ENCODE data around the gene FKBP1A.

Gene FKBP1A

DNA sequence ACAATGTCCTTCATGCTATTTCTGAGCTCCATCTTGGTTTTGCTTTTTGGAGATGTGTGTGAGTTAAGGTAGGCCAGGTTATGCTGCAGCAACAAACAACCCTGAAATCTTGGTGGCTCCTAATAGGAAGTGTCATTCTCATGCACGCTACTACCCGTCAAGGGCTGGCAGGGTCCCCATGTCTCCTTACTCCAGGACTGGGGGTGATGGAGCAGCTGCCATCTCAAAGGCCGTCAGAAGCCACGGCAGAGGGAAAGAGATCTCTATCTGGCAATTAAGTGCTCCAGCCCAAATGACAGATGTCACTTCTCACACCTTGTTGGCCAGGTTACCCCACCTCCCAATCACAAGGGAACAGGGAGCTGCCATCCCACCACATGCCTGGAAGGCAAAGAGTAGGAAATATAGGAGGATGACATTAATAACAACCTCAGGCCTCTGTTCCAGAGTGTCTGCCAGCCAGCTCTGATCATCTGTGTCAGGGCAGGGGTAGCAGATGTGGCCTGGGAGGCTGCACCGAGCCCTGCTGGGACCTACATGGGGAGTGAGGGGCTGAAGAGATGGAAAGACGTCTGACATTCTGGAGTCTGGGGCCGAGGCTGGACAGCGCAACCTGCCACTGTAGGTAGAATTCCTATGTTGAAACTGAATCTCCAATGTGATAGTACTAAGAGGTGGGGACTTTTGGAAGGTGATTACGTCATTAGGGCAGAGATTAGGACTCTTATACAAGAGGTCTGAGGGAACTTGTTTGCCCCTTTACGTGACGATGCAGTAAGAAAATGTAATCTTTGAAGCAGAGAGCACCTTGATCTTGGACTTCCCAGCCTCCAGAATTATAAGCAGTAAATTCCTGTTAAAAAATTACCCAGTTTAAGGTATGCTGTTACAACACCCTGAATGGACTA, 59.1 kb downstream of the FKBP1A start:
- no peak for DNase-seq (ENCODE audit: low read depth in 2 of 2, low spot score in 1 of 2)

DNA sequence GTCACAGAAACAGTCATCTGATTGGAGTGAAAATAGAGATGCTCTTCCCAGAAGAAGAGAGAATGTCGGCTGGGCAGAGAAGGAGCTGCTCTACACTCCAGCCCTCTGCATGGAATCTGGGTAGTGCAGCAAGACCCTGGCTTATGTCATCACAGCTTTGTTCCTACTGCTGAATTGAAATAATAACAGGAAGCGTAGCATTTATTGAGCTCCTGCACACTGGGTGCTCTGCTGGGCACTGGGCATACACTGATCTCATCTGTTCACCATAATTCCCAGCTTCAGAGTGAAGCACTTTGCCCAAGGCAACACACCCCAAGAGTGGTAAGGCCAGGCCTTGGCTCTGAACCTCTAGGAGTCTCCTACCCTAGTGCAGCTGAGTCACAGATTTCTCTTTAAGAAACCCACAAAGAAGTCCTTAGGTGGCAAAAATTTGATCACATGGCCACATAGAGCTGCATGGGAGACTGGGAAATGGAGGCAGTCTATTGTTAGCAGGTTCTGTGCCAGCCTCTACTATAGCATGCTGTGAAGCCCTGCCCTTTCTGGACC, 60.0 kb downstream of the FKBP1A start:
- DNase-seq (ENCODE audit: low read depth in 2 of 2, low spot score in 1 of 2) = no peak

DNA sequence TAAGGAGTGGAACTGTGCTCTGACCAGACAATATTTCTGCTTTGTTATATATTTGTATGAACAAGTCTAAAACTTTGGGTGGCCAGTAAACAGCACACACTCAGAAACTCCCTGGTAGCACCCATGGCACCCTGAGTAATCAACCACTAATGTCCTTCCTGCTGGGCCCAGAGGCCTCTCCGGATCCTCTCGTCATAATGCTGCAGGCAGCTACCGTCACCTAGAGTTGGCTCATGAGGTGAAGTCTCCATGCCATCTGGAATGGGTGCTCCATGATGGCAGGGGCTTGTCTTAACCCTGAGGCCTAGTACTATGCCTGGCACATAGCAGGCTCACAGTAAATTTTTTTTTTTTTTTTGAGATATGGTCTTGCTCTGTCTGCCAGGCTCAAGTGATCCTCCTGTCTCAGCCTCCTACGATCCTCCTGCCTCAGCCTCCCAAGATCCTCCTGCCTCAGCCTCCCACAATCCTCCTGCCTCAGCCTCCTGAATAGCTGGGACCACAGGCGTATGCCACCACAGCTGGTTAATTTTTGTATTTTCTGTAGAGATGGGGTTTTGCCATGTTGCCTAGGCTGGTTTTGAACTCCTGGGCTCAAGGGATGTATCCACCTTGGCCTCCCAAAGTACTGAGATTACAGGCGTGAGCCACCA, 60.9 kb downstream of the FKBP1A start:
- DNase-seq (ENCODE audit: low read depth in 2 of 2, low spot score in 1 of 2) = no peak

DNA sequence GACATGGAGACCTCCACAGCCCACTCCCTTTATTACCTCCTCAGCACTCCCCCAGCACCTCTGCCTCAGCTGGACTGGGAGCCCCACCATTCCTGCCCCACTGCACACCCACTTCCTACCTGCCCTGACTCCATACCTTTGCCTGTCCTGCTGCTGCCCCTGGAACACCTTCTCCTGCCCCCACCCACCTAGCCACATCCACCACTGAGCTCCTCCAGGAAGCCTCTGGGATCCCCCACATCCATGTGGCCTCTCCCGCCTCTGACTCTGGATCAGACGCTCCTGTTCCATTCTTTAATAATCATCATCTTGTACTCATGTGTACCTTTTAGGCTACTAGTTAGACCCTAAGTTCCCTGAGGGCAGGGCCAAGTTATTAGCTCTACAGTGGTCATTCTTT, 61.8 kb downstream of the FKBP1A start:
- no peak for DNase-seq (ENCODE audit: low read depth in 2 of 2, low spot score in 1 of 2)

DNA sequence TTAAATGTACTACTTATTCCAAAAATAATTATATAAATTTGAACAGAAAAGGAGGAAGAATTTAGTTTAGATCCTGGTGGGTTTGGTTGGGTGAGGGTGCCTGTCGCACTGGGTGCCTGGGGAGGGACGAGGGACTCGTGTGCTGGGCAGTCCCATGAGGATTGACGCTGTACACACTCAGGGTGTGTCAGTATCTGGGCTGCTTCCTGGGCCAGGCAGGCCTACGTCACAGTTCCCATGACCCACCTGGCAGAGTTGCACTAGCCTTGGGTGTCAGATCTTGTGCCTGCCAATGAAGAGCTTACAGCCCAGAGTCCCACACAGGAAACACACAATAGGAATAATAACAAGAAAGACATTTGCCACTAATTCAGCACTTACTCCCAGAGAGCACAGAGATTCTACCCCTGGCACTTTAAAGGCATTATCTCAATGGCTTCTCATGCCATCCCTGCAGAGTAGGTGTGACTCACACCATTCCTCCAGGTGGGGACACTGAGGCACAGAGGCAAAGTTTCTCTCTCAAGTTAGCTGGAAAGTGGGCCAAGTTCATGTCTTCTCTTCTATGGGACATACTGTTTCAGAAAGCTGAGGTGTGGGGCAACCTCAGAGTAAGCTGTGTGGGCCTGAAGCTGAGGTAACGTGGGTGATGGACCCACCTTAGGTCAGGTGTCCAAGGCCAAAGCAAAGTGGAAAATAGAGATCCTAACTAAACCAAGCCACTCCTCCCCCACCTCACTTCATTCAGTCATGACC, 62.6 kb downstream of the FKBP1A start:
- no peak for DNase-seq (ENCODE audit: low read depth in 2 of 2, low spot score in 1 of 2)

DNA sequence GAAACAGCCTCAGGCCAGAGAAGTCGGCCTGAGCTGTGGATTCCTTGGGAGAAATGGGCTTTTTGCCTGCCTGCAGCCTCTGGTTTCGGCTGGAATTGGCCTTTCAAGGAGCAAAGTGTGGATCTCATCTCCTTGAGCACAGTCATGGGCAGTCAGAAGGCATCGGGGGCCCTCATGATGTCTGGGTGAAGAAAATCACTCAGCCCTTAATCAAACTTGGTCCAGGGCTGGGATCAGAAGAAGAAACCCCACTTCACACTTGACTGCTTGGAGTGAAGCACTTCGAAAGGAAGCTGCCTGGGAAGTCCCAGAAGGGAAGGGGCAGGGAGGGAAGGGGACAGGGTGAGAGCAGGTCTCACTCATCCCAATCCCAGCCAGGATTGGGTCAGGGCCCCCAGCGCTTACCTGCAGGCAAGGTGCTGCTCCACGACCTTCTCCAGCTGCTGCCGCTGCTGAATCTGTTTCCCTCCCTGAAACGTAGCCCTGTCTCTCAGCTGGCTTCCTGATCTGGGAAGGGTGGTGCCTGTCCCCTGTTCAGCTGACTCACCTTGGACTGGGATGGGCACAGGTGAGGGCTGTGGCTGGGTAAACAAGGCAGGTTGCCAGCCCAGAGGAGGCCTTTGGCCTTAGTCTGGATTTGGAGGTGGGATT, 64.0 kb downstream of the FKBP1A start, which contains the start of gene SDCBP2:
SDCBP2 (minus strand) TSS at position 460 of the 651 bp plus-strand sequence. CDS start 8,723 bp downstream, outside the sequence.
- DNase-seq (ENCODE audit: low read depth in 2 of 2, low spot score in 1 of 2) = no peak

DNA sequence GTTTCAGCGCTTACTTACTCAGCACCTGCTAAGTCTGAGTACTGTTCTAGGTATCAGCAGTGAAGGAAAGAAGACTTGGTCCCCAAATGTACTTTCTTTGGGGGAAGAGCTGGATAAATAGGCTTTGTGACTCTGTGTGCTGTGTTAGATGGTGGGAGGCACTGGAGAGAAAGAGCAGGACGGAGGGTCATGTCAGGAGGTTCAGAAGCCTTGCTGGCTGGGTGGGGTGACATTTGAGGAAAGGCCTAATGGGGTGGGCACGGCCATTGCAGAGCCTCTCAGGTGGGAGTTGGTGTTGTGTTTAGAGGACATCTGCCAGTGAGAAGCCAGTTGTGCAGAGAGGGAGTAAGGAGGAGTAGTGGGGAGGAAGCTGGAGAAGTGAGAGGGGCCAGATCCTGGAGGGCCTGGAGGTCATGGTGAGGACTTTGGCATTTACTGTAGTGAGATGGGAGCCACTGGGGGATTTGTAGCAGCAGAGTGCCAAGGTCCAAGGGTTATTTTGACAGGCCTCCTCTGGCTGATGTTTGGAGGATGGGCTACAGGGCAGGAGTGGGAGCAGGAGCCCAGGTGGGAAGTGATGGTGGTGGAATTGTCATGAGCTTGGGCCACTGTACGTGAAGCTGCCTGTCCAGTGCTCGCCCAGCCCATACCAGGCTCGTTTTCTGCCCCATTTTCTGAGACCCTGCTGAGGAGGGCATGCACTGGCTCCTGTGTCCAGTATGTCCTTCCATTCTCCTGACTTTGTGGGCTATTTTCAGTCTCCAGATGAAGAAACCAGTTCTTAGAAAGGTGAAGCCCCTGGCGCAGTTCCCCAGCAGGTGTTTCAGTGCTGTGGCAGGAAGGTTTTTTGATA, 64.8 kb downstream of the FKBP1A start:
- DNase-seq (ENCODE audit: low read depth in 2 of 2, low spot score in 1 of 2) = no peak

DNA sequence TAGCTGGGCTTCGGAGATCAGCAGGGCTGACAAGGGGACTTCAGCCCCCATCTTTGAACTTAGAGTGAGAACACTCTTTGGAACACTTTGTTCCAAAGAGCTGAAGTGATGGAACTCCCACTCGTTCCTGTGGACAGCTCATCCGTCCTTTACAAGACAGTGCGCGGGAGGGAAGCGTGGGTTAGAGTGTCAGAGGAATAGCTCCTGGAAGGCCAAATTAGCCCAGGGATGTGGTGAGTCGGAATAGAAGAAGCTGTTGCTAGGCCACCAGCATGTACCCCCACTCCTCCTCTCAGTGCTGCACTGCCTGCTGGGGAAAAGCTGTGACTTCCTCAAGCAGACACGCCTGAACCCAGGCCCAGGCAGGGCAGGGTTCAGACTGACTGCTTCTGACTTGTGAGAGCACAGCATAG, 65.6 kb downstream of the FKBP1A start:
- no peak for DNase-seq (ENCODE audit: low read depth in 2 of 2, low spot score in 1 of 2)

DNA sequence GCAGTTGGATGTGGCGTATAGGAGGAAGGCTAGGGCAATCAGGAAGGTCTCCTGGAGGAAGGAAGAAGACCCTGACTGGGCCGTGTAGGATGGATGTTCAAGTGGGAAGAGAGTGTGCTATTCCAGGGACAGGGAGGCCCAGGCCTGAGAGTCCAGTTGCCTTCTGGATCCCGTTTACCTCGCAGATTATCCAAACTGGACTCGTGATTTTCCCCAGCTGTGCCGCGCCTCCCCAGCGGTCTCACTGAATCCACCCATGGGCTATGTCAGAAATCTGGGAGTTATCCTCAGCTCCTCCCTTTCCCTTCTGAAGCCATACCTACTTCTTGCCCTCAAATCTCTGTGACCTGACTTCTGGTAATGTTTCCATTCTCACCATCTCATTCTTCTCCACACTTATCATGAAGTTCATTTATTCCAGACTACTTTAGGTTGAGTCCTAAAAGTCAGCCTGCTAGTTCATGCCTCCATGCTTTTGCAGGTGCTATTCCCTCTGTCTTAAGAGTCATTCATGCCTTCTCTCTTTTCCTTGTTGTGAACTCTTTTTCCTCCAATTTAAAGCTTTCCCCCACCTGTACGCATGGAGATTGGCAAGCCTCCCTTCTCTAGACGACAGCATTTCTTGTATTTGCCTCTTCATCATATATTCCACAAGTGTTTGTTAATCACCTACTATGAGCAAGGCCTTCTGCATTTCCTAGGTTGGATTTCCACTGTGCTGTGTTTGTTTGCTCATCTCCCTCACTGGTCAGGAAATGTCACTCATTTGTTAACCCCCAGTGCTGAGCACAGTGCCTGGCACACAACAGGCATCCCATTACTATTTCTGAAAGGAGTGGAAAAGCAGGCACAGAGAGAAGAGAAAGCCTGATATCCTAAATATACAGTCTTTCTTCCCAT, 66.6 kb downstream of the FKBP1A start:
- DNase-seq (ENCODE audit: low read depth in 2 of 2, low spot score in 1 of 2) = no peak

DNA sequence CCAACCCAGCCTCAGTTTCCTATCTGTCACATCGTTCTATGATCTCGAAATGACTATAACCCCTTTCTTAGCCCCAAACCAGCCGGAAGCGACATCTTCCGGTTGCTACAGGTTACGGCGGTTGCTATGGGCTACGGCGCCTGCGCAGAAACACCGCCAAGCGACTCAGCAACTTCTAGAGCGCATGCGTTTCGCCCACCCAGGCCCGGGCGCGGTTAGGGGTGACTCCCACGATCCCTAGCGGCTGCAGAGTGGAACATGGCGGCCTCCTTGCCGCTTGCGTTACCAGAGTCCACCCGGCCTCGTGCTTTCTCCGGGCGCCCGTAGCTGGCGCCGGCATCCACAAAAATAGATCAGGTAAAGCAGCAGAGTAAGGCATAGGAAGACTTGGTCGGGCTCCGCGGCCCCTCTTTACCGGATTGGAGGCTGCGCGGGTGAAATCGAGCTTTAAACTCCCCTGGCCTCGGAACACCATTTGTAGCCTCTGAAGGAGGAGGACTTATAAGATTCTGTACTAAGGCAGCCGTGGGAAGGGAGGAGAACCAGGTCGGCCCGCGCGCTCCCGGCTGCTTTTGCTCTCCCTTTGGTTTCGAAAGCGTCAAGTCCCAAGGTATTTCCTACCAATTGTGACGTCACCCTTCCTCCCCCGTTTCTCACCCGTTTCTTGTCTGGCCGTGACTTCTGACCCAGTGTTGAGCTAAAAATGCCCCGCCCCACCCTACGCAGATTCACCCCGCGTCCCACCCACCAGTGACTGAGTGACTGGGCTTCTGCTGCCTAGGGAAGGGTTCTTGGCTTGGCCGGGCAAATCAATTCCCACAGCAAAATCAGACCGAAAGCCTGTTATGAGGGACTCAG, 67.5 kb downstream of the FKBP1A start:
- DNase-seq (ENCODE audit: low read depth in 2 of 2, low spot score in 1 of 2) = peak; percentile 98 to 99

DNA sequence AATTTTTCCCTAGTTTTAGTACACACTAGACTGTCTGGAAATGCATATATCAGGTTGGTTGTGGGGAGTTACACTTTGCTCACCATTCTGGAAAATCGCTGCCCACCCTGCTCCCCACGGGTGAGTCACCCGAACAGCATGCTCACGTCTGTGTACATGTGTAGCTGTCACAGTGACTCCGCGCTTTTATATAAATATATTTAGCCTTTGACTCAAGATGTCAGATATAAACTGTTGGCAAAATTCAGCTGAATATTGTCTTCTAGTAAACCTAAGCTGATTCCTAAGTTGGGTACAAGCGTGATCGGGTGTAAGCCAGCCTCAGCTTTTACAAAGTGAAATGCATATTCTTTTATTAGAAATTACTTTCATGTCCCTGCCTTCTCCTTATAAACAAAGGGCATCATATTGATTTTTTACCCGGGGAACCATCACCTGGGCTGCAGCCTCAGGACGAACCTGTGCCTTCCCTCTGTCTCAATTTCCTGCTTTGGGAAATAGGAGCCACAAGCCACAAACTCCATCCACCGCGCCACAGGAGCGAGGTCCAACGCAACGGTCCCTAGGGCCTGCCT, 68.2 kb downstream of the FKBP1A start:
- peak in 1 of 2 donors; percentile 54 for DNase-seq (ENCODE audit: low read depth in 2 of 2, low spot score in 1 of 2)

DNA sequence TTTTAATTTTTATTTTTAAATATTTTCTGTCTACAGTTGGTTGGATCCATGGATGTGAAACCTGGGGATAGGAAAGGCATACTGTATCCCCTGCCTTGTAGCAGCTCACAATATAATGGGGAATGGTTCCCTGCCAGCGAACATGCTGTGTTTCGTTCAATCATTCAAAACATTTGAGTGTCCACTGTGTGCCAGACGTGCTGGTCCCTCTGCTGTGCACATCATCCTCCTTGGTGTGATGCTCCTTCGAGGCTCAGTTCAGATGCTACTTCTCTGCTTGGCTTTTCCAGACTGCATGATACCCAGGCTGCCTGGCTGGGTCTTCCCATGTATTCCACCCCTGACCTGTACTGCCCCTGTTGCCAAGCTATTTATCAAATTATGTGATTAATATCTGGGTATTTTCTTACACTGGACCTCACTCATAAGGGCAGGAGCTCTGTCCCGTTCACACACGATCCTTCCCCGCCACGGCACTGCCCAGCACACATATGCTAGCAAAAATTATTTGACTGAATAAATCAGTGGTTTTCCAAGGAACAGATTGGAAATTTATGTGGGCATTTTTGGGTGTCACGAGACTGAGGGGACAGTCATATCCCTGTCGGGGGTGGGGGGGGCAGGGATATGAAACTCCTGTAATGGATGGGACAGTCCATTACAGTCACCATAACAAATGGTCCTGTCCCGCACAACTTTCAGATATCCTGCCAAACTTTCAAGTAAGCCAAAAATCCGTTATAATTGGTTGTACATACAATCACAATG, 68.8 kb downstream of the FKBP1A start:
- DNase-seq (ENCODE audit: low read depth in 2 of 2, low spot score in 1 of 2) = no peak

DNA sequence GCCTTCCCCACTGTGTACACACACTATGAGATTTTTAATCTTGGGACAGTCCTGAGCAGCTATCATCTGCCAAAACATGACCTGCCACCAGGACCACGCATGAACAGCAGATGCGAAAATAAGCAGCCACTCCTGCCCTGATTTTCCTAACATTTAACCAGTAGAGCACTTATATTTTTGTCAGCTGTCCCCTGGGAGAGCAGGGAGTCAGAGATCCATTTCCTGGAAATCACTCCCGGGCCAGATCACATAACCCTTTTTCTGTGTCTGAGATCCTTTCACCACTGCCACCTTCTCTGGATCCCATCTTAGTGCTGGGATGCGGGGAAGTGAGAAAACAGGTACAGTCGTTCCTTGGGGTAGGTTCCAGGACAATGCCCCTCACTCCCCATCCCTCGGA, 69.6 kb downstream of the FKBP1A start:
- DNase-seq (ENCODE audit: low read depth in 2 of 2, low spot score in 1 of 2) = no peak

DNA sequence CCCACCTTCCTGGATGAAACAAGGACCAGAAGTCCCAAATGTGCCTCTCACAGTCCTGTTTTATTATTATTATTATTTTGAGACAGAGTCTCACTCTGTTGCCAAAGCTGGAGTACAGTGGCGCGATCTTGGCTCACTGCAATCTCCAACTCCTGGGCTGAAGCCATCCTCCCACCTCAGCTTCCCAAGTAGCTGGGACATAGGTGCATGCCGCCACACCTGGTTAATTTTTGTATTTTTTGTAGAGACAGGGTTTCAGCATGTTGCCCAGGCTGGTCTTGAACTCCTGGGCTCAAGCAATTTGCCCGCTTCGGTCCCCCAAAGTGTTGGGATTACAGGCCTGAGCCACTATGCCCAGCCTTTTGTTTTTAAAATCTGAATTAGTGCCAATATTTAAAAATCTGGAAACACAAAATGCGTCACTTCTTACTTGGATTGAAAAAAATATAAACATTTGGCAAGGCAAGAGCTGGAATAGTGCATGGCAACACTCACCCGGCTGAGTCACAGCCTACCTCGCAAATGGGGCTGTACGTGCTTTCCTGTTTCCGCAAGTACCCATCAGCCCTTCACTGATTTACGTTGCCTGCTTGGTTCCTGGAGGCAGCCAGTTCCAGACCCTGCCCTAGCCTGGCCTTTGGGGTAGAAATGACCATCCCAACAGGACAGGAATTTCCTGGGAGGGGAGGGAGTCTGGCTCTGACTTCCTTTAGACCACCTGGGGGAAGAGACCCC, 70.2 kb downstream of the FKBP1A start:
- no peak for DNase-seq (ENCODE audit: low read depth in 2 of 2, low spot score in 1 of 2)

DNA sequence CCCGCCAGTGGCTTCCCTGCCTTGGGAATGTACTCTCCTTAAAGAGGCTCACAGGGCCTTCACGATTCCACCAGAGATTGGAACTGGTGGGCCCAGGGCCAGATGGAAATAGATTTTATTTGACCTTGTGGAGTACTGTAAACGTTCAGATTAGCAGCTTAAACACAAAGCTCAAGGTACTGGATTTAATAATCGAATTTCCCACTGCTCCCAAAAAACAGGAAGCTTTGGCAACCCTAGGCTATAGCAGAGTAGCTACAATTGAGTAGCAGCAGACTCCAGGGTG, 71.3 kb downstream of the FKBP1A start:
- no peak for DNase-seq (ENCODE audit: low read depth in 2 of 2, low spot score in 1 of 2)

DNA sequence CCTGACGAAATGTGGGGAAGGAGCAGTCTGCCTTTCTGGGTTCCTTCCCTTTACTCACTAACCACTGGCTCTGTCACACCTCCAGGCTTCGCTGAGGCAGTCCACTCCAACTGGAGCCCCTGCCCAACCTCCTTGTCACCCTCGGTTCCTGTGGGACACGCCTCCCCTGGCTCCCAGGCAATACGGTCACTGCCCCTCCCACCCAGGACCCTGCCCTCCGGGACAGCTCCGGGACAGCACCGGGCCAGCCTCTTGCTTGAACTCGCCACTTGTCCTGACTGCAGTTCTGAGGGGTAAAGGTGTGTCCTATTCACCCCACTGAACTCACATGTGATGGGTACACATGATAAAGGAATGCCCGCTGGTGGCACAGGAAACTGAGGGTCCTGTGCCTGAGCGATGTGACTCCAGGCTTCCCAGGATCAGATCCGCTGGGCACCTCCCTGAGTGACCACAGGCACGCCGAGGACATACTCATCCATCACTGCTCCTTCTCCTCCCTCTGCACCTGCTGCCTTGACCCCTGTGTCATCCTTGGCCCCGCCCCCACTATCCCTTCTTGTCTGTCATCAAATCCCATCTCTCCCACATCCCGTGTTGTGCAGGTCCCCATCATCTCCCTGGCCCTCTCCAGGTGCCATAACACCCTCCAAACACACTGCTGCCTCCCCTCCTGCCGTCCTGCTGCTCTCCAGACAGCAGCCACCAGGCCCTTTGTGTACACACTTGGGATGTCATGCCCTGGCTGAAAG, 71.8 kb downstream of the FKBP1A start:
- no peak for DNase-seq (ENCODE audit: low read depth in 2 of 2, low spot score in 1 of 2)

Data from stimulated activated CD8-positive, alpha-beta memory T cell treated with anti-CD3 and anti-CD28 coated beads, Interleukin-4, amount 100 ng/mL, for 4 hours (primary cell).